WTC11 (cell line): ENCODE results near the gene TCHH. TPM values are rescaled to one million over a fixed set of nuclear protein-coding genes. Genes with fewer than 3 reads are reported as not detected.

Experiments
- ATAC-seq: fragments of 200-7000 bp; cut with Tn5 transposase; 2 replicates; pipeline ENCODE4 v1.10.0; 2021; ENCODE audit warnings: mild to moderate bottlenecking, moderate library complexity
- CTCF ChIA-PET: fragments of 300-600 bp; sonication (Branson Sonifier 250); formaldehyde crosslinking; loops from one replicate; lab custom pipeline; 2021; ENCODE audit warnings: antibody characterized with exemption; lab: Charles Lee
- POLR2A ChIA-PET: fragments of 350-600 bp; sonication (Branson Sonifier 250); formaldehyde crosslinking; loops from one replicate; lab custom pipeline; 2021; ENCODE audit warnings: antibody characterized with exemption; lab: Charles Lee
- DNase-seq: peaks from one replicate; pipeline ENCODE4 v3.0.0; 2021; ENCODE audit warnings: low spot score
- H3K27ac Mint-ChIP-seq: 2 replicates; pipeline ENCODE4 v1.8.0; 2021; ENCODE audit warnings: mixed read lengths
- H3K27me3 Mint-ChIP-seq: 2 replicates; pipeline ENCODE4 v1.8.0; 2021; ENCODE audit warnings: low read depth, mild to moderate bottlenecking, moderate library complexity, mixed read lengths
- H3K36me3 Mint-ChIP-seq: 2 replicates; pipeline ENCODE4 v1.8.0; 2021; ENCODE audit warnings: mixed read lengths
- H3K4me1 Mint-ChIP-seq: 2 replicates; pipeline ENCODE4 v1.8.0; 2022; ENCODE audit warnings: mixed read lengths
- H3K4me3 Mint-ChIP-seq: 2 replicates; pipeline ENCODE4 v1.8.0; 2021; ENCODE audit warnings: mild to moderate bottlenecking, moderate library complexity, mixed read lengths
- H3K9me3 Mint-ChIP-seq: 2 replicates; pipeline ENCODE4 v1.8.0; 2021; ENCODE audit warnings: mixed read lengths
- E2F4 ChIP-seq: sonication (generic); formaldehyde crosslinking; IDR thresholded peaks from 2 replicates; pipeline ENCODE4 v1.8.1; 2022; ENCODE audit warnings: low read depth, mild to moderate bottlenecking, moderate library complexity, missing genetic modification reagents, borderline replicate concordance
- ESRRA ChIP-seq: sonication (generic); formaldehyde crosslinking; IDR thresholded peaks from 2 replicates; pipeline ENCODE4 v1.8.1; 2022; ENCODE audit warnings: mild to moderate bottlenecking, missing genetic modification reagents, borderline replicate concordance
- ETV6 ChIP-seq: sonication (generic); formaldehyde crosslinking; IDR thresholded peaks from 2 replicates; pipeline ENCODE4 v1.8.1; 2022; ENCODE audit warnings: mild to moderate bottlenecking, missing genetic modification reagents
- FOXJ3 ChIP-seq: sonication (generic); formaldehyde crosslinking; IDR thresholded peaks from 2 replicates; pipeline ENCODE4 v1.9.0; 2021; ENCODE audit warnings: missing genetic modification reagents, mild to moderate bottlenecking, borderline replicate concordance
- GABPB1 ChIP-seq: sonication (generic); formaldehyde crosslinking; IDR thresholded peaks from 2 replicates; pipeline ENCODE4 v1.8.1; 2023; ENCODE audit warnings: mild to moderate bottlenecking, missing genetic modification reagents
- GTF2I ChIP-seq: fragments of 250-450 bp; sonication (Bioruptor Pico); conservative IDR thresholded peaks from 2 replicates; pipeline ENCODE4 v1.4.0; 2021; ENCODE audit warnings: mild to moderate bottlenecking
- HMGA2 ChIP-seq: fragments of 250-450 bp; sonication (Bioruptor Pico); IDR thresholded peaks from 2 replicates; pipeline ENCODE4 v1.4.0; 2021; ENCODE audit warnings: mild to moderate bottlenecking, moderate library complexity
- KAT7 ChIP-seq: sonication (generic); formaldehyde crosslinking; IDR thresholded peaks from 2 replicates; pipeline ENCODE4 v1.8.1; 2023; ENCODE audit warnings: missing genetic modification reagents, mild to moderate bottlenecking, borderline replicate concordance
- NFATC4 ChIP-seq: fragments of 250-450 bp; sonication (Bioruptor Pico); IDR thresholded peaks from 2 replicates; pipeline ENCODE4 v1.9.0; 2021; ENCODE audit warnings: mild to moderate bottlenecking
- NFE2L1 ChIP-seq: sonication (generic); formaldehyde crosslinking; IDR thresholded peaks from 2 replicates; pipeline ENCODE4 v1.8.1; 2023; ENCODE audit warnings: missing genetic modification reagents
- RORB ChIP-seq: fragments of 250-450 bp; sonication (Bioruptor Pico); IDR thresholded peaks from 2 replicates; pipeline ENCODE4 v1.9.0; 2021; ENCODE audit warnings: mild to moderate bottlenecking
- TEAD4 ChIP-seq: sonication (generic); formaldehyde crosslinking; IDR thresholded peaks from 2 replicates; pipeline ENCODE4 v1.8.0; 2022; ENCODE audit warnings: mild to moderate bottlenecking, missing genetic modification reagents
- TP53 ChIP-seq: sonication (generic); formaldehyde crosslinking; IDR thresholded peaks from 2 replicates; pipeline ENCODE4 v1.8.1; 2023; ENCODE audit warnings: mild to moderate bottlenecking, missing genetic modification reagents
- ZMAT4 ChIP-seq: fragments of 250-450 bp; sonication (Bioruptor Pico); IDR thresholded peaks from 2 replicates; pipeline ENCODE4 v1.9.0; 2021; ENCODE audit warnings: mild to moderate bottlenecking
- ZNF416 ChIP-seq: fragments of 250-450 bp; sonication (Bioruptor Pico); IDR thresholded peaks from 2 replicates; pipeline ENCODE4 v1.9.0; 2021; ENCODE audit warnings: mild to moderate bottlenecking, inconsistent platforms
- total RNA-seq: library from RNA; stranded (reverse); gene quantifications from 3 replicates; pipeline ENCODE4 v1.2.3, GENCODE V29; 2021
- TF ChIP-seq, protein P1 (sequence below): sonication (generic); formaldehyde crosslinking; IDR thresholded peaks from 2 replicates; pipeline ENCODE4 v1.8.1; 2022; ENCODE audit warnings: mild to moderate bottlenecking, missing genetic modification reagents, moderate library complexity, borderline replicate concordance
- TF ChIP-seq, protein P2 (sequence below): fragments of 250-450 bp; sonication (Bioruptor Pico); IDR thresholded peaks from 2 replicates; pipeline ENCODE4 v1.8.0; 2021; ENCODE audit warnings: mild to moderate bottlenecking
- TF ChIP-seq, protein P3 (sequence below): sonication (generic); formaldehyde crosslinking; IDR thresholded peaks from 2 replicates; pipeline ENCODE4 v1.8.1; 2023; ENCODE audit warnings: mild to moderate bottlenecking, moderate library complexity, missing genetic modification reagents
- TF ChIP-seq, protein P4 (sequence below): fragments of 200-600 bp; IDR thresholded peaks from 2 replicates; pipeline ENCODE4 v1.8.0; 2022; ENCODE audit warnings: antibody characterized with exemption

TCHH gene
- total RNA-seq, 1 experiment from 2014 or later = 0.04 TPM

- Mint-ChIP-seq H3K4me1 (no peaks in the 10 kb centered on the region; the same call in 1 of the 2 replicates), H3K27ac (no peak overlapping the region), H3K4me3 (no peak overlapping the region), H3K36me3 (no peaks in the 10 kb centered on the region), H3K27me3 (peaks cover 14% of the 10 kb centered on the region), H3K9me3 (peaks cover 9% of the 10 kb centered on the region)
- DNase-seq = peak; percentile 56
- ChIA-PET POLR2A (no interaction called here), CTCF (interaction anchor here (0.8 to 5.8 kb wide), 11 partner anchors 9 to 198 kb away, joined by 3 to 41 read pairs (median 5); partner anchors contain the start of genes S100A11 and THEM4)
- ATAC-seq = peak; percentile 26
- no peak for TF ChIP-seq KAT7 (CRISPR knock-in tag)
- no peak for TF ChIP-seq HMGA2 (CRISPR knock-in tag)
- TF ChIP-seq, protein P1, sequence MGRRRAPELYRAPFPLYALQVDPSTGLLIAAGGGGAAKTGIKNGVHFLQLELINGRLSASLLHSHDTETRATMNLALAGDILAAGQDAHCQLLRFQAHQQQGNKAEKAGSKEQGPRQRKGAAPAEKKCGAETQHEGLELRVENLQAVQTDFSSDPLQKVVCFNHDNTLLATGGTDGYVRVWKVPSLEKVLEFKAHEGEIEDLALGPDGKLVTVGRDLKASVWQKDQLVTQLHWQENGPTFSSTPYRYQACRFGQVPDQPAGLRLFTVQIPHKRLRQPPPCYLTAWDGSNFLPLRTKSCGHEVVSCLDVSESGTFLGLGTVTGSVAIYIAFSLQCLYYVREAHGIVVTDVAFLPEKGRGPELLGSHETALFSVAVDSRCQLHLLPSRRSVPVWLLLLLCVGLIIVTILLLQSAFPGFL (CRISPR knock-in tag) = no peak
- no peak for TF ChIP-seq ZNF416 (CRISPR knock-in tag)
- TF ChIP-seq RORB (CRISPR knock-in tag) = no peak
- no peak for TF ChIP-seq E2F4 (CRISPR knock-in tag)
- TF ChIP-seq ZMAT4 (CRISPR knock-in tag) = no peak
- TF ChIP-seq ESRRA (CRISPR knock-in tag) = no peak
- TF ChIP-seq TP53 (CRISPR knock-in tag) = no peak
- TF ChIP-seq, protein P2, sequence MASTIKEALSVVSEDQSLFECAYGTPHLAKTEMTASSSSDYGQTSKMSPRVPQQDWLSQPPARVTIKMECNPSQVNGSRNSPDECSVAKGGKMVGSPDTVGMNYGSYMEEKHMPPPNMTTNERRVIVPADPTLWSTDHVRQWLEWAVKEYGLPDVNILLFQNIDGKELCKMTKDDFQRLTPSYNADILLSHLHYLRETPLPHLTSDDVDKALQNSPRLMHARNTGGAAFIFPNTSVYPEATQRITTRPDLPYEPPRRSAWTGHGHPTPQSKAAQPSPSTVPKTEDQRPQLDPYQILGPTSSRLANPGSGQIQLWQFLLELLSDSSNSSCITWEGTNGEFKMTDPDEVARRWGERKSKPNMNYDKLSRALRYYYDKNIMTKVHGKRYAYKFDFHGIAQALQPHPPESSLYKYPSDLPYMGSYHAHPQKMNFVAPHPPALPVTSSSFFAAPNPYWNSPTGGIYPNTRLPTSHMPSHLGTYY (CRISPR knock-in tag) = no peak
- TF ChIP-seq TEAD4 (CRISPR knock-in tag) = no peak
- no peak for TF ChIP-seq GABPB1 (CRISPR knock-in tag)
- TF ChIP-seq, protein P3, sequence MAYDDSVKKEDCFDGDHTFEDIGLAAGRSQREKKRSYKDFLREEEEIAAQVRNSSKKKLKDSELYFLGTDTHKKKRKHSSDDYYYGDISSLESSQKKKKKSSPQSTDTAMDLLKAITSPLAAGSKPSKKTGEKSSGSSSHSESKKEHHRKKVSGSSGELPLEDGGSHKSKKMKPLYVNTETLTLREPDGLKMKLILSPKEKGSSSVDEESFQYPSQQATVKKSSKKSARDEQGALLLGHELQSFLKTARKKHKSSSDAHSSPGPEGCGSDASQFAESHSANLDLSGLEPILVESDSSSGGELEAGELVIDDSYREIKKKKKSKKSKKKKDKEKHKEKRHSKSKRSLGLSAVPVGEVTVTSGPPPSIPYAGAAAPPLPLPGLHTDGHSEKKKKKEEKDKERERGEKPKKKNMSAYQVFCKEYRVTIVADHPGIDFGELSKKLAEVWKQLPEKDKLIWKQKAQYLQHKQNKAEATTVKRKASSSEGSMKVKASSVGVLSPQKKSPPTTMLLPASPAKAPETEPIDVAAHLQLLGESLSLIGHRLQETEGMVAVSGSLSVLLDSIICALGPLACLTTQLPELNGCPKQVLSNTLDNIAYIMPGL (CRISPR knock-in tag) = no peak
- 0 out of 2 replicates have a peak, but pooled peaks have one; percentile 50 for TF ChIP-seq ETV6
- peak; percentile 45; the same call in 1 of the 2 replicates for TF ChIP-seq GTF2I (CRISPR knock-in tag)
- no peak for TF ChIP-seq NFATC4 (CRISPR knock-in tag)
Observed at GRCh38 chr1:152107031-152107983, 7.9 kb downstream of the TCHH start.

DNA sequence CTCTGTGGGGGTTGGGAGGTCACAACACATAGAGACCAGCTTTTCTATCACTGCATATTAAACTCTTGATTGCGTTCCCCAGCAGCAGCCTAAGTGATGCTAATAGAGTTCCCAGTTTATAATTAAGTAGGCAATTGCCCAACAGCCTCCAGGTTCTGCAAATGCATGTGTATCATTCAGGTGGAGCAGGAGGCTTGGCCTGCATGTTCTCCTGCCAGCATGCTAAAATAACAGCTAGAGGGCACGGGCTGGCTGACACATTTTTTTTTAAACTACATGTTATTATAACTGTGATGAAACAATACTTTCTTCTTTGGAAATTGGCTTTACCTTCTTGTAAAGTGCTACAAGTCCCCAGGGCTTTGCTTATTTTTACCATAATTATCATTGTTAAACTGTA is 10.4 kb downstream of the TCHH start:
- Mint-ChIP-seq H3K4me3 (no peak overlapping the region), H3K27ac (no peak overlapping the region)

More for the DNA sequence above, 10.4 kb downstream of the TCHH start:
- H3K36me3 Mint-ChIP-seq = 0 out of 2 replicates have a peak, but pooled peaks cover 3% of the 10 kb centered on the region
- no peaks in the 10 kb centered on the region; the same call in 1 of the 2 replicates for H3K4me1 Mint-ChIP-seq
- DNase-seq (no peak), ATAC-seq (no peak)
- peaks cover 22% of the 10 kb centered on the region for H3K9me3 Mint-ChIP-seq
- peaks cover 30% of the 10 kb centered on the region for H3K27me3 Mint-ChIP-seq
- ChIA-PET POLR2A (no interaction called here), CTCF (no interaction called here)
- TF ChIP-seq ZNF416 (CRISPR knock-in tag) = no peak
- TF ChIP-seq, protein P4, sequence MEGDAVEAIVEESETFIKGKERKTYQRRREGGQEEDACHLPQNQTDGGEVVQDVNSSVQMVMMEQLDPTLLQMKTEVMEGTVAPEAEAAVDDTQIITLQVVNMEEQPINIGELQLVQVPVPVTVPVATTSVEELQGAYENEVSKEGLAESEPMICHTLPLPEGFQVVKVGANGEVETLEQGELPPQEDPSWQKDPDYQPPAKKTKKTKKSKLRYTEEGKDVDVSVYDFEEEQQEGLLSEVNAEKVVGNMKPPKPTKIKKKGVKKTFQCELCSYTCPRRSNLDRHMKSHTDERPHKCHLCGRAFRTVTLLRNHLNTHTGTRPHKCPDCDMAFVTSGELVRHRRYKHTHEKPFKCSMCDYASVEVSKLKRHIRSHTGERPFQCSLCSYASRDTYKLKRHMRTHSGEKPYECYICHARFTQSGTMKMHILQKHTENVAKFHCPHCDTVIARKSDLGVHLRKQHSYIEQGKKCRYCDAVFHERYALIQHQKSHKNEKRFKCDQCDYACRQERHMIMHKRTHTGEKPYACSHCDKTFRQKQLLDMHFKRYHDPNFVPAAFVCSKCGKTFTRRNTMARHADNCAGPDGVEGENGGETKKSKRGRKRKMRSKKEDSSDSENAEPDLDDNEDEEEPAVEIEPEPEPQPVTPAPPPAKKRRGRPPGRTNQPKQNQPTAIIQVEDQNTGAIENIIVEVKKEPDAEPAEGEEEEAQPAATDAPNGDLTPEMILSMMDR = no peak
- TF ChIP-seq NFE2L1 (CRISPR knock-in tag) = no peak
- TF ChIP-seq FOXJ3 (CRISPR knock-in tag) = no peak
